ENCODE measurements around the gene CORO7. TPM values are rescaled to one million over a fixed set of nuclear protein-coding genes. Genes with fewer than 3 reads are reported as not detected.

Gene CORO7
- total and polyA plus RNA-seq, 2 donors (not counting 1 experiment from before 2014, with no cell fraction given): 117 to 230 TPM

DNA sequence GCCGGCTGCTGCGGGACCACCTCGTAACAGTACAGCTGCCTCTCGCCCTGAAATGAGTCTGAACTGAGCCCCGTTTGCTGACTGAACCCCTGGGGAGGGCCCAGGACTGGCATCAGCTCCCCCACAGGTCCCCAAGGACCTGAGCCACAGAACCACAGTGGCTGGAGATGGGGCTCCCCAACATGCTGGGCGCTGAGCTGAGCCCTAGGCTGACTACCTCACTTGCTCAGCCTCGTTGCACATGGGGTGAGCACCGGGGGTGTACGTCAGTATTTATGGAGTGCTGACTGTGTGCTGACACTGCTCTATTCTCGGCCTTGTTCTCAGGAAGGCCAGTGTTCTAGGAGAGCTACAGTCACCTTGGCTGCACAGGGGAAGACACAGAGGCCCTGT, 51.4 kb downstream of the CORO7 start:
- ChIA-PET POLR2A (interaction anchor here (0.7 to 2.5 kb wide), 5 partner anchors 35 to 1098 kb away, joined by 3 to 11 read pairs (median 7); partner anchors contain the start of gene CDIP1), CTCF (interaction anchor here (0.6 to 3.9 kb wide), 7 partner anchors 8 to 70 kb away, joined by 3 to 38 read pairs (median 4); partner anchors contain the start of gene GLIS2)
- Mint-ChIP-seq H3K4me3 (peak overlapping the region; percentile 64), H3K27ac (peak overlapping the region; percentile 78), H3K9me3 (ENCODE audit: insufficient read depth) (no peaks in the 10 kb centered on the region), H3K4me1 (peaks cover 25% of the 10 kb centered on the region), H3K27me3 (no peaks in the 10 kb centered on the region)
- peaks cover 71% of the 10 kb centered on the region for H4K20me1 ChIP-seq (ENCODE audit: control insufficient read depth, insufficient read depth, low read length, poor library complexity, severe bottlenecking)
- peak; percentile 86 for DNase-seq
- no peaks in the 10 kb centered on the region for H3K9me3 ChIP-seq (ENCODE audit: control extremely low read depth in 1 of 3, control insufficient read depth in 2 of 3, insufficient read depth in 1 of 3, low read length in 2 of 3)
- peaks cover 4% of the 10 kb centered on the region for H3K79me2 ChIP-seq (ENCODE audit: control insufficient read depth, insufficient read depth, low read length)
- H2AFZ ChIP-seq (ENCODE audit: insufficient read depth, low read depth, low read length, poor library complexity, severe bottlenecking): no peak overlapping the region
- no peak for TF ChIP-seq EZH2 (IDR thresholded peaks at IDR 0.05; ENCODE audit: borderline replicate concordance, insufficient read depth, low read depth, low read length, poor library complexity, severe bottlenecking)
- TF ChIP-seq, protein P1, sequence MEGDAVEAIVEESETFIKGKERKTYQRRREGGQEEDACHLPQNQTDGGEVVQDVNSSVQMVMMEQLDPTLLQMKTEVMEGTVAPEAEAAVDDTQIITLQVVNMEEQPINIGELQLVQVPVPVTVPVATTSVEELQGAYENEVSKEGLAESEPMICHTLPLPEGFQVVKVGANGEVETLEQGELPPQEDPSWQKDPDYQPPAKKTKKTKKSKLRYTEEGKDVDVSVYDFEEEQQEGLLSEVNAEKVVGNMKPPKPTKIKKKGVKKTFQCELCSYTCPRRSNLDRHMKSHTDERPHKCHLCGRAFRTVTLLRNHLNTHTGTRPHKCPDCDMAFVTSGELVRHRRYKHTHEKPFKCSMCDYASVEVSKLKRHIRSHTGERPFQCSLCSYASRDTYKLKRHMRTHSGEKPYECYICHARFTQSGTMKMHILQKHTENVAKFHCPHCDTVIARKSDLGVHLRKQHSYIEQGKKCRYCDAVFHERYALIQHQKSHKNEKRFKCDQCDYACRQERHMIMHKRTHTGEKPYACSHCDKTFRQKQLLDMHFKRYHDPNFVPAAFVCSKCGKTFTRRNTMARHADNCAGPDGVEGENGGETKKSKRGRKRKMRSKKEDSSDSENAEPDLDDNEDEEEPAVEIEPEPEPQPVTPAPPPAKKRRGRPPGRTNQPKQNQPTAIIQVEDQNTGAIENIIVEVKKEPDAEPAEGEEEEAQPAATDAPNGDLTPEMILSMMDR (IDR thresholded peaks at IDR 0.05): no peak
- peak overlapping the region; percentile 27 to 37 for H3K27ac ChIP-seq (ENCODE audit: low read length in 2 of 2)
- peaks cover 6 to 42% of the 10 kb centered on the region in 2 donors for H3K4me1 ChIP-seq (ENCODE audit: control insufficient read depth in 2 of 2, insufficient read depth in 2 of 2, low read length in 2 of 2)
- H3K4me3 ChIP-seq (ENCODE audit: control extremely low read depth in 1 of 5, extremely low read depth in 1 of 5, insufficient read depth in 1 of 5, low read depth in 2 of 5, low read length in 4 of 5): no peak overlapping the region
- peaks cover 4 to 64% of the 10 kb centered on the region in 2 experiments for H3K36me3 ChIP-seq (replicated peaks in 1 of 2; ENCODE audit: control extremely low read depth in 1 of 2, control insufficient read depth in 1 of 2, extremely low read depth in 1 of 2, insufficient read depth in 2 of 2, low read length in 1 of 2)
- no peaks in the 10 kb centered on the region for H3K27me3 ChIP-seq (replicated peaks in 1 of 4; ENCODE audit: control extremely low read depth in 1 of 4, control insufficient read depth in 3 of 4, insufficient read depth in 4 of 4, low read length in 3 of 4)
- H3K4me2 ChIP-seq (replicated peaks; ENCODE audit: low read depth, low read length, poor library complexity, severe bottlenecking): peak overlapping the region; percentile 55
- WGBS (ENCODE audit: insufficient coverage): 27% methylated on average over 10 of the region's 10 CpGs
- intact Hi-C loops (cut with micrococcal nuclease): loop anchor here (1.0 to 2.0 kb wide), 2 partner anchors 14 to 140 kb away; partner anchors contain the start of gene PAM16
- H3K9ac ChIP-seq (ENCODE audit: low read length): no peak overlapping the region
- peak; percentile 89 for ATAC-seq (ENCODE audit: low read depth)
